ENCODE results near the gene LPAR5. TPM values are rescaled to one million over a fixed set of nuclear protein-coding genes. Genes with fewer than 3 reads are reported as not detected.

The LPAR5 gene
- total RNA-seq, 1 experiment from 2014 or later: not detected

GRCh38 chr12:6615802-6616201 lies 20.0 kb downstream of the LPAR5 start:
- Histone ChIP-seq H3K9me3 (ENCODE audit: control insufficient read depth, insufficient read depth, low read depth, low read length) (no peaks in the 10 kb centered on the region), H3K4me1 (ENCODE audit: control insufficient read depth, insufficient read depth, low read length) (peaks cover 4% of the 10 kb centered on the region), H3K27ac (ENCODE audit: low read length) (no peak overlapping the region), H3K27me3 (ENCODE audit: control insufficient read depth, insufficient read depth, low read length) (no peaks in the 10 kb centered on the region), H3K36me3 (ENCODE audit: control insufficient read depth, insufficient read depth, low read length) (no peaks in the 10 kb centered on the region), H3K4me3 (ENCODE audit: low read depth in 2 of 2, low read length in 2 of 2) (no peak overlapping the region)
- no peak for TF ChIP-seq SIN3A (IDR thresholded peaks at IDR 0.05; ENCODE audit: borderline replicate concordance, insufficient read depth, low read depth, low read length)
- no peak for TF ChIP-seq POLR2AphosphoS5 (IDR thresholded peaks at IDR 0.05; ENCODE audit: low read depth, low read length)
- TF ChIP-seq TCF7L2 (IDR thresholded peaks at IDR 0.05; ENCODE audit: low read depth, low read length): no peak
- TF ChIP-seq REST (IDR thresholded peaks at IDR 0.05; ENCODE audit: insufficient read depth in 1 of 2, low read depth in 2 of 2, low read length in 1 of 2): no peak
- TF ChIP-seq CTCF (IDR thresholded peaks at IDR 0.05): no peak
- BruUV-seq (replicated peaks): no TSS peak
- ChIA-PET POLR2A (no interaction called here), CTCF (no interaction called here)
- intact Hi-C loops (cut with micrococcal nuclease; ENCODE audit: unreplicated experiment) (loop anchor here (2.0 kb wide), 1 partner anchor 83 kb away; no protein-coding TSS in a partner anchor), in situ Hi-C loops (cut with HindIII; ENCODE audit: low pct_unique_long_range_greater_than_20kb, low sequenced_read_pairs) (no loop called here)
- no peak for DNase-seq (ENCODE audit: low read depth, low spot score)
- ATAC-seq: no peak

GRCh38 chr12:6614513-6615172 lies 21.1 kb downstream of the LPAR5 start:
- Histone ChIP-seq H3K36me3 (ENCODE audit: control insufficient read depth, insufficient read depth, low read length) (no peaks in the 10 kb centered on the region), H3K27me3 (ENCODE audit: control insufficient read depth, insufficient read depth, low read length) (no peaks in the 10 kb centered on the region), H3K9me3 (ENCODE audit: control insufficient read depth, insufficient read depth, low read depth, low read length) (no peaks in the 10 kb centered on the region), H3K27ac (ENCODE audit: low read length) (peak overlapping the region; percentile 39; the same call in 1 of the 2 replicates), H3K4me3 (ENCODE audit: low read depth in 2 of 2, low read length in 2 of 2) (no peak overlapping the region), H3K4me1 (ENCODE audit: control insufficient read depth, insufficient read depth, low read length) (peaks cover 4% of the 10 kb centered on the region)
- in situ Hi-C loops (cut with HindIII; ENCODE audit: low pct_unique_long_range_greater_than_20kb, low sequenced_read_pairs) (no loop called here), intact Hi-C loops (cut with micrococcal nuclease; ENCODE audit: unreplicated experiment) (no loop called here)
- DNase-seq (ENCODE audit: low read depth, low spot score) (no peak), ATAC-seq (no peak)
- POLR2A ChIA-PET: interaction anchor here (0.6 kb wide), 1 partner anchor 69 kb away, joined by 3 read pairs; no protein-coding TSS in a partner anchor
- TF ChIP-seq REST (IDR thresholded peaks at IDR 0.05; ENCODE audit: insufficient read depth in 1 of 2, low read depth in 2 of 2, low read length in 1 of 2) (no peak), SIN3A (IDR thresholded peaks at IDR 0.05; ENCODE audit: borderline replicate concordance, insufficient read depth, low read depth, low read length) (no peak), POLR2AphosphoS5 (IDR thresholded peaks at IDR 0.05; ENCODE audit: low read depth, low read length) (no peak), TCF7L2 (IDR thresholded peaks at IDR 0.05; ENCODE audit: low read depth, low read length) (no peak), CTCF (IDR thresholded peaks at IDR 0.05) (no peak)
- CTCF ChIA-PET: no interaction called here
- BruUV-seq (replicated peaks): no TSS peak
